HepG2 (cell line): ENCODE data around the gene KIAA0930.

Experiments used
- GLI4 ChIP-seq: sonication (generic); formaldehyde crosslinking; IDR thresholded peaks from 2 replicates; pipeline ENCODE4 v1.5.1; 2020; ENCODE audit warnings: missing genetic modification reagents, mild to moderate bottlenecking, moderate library complexity, borderline replicate concordance
- HDAC2 ChIP-seq: sonication (generic); formaldehyde crosslinking; IDR thresholded peaks from 2 replicates; pipeline ENCODE4 v1.4.0; 2020; ENCODE audit warnings: missing genetic modification reagents
- JUNB ChIP-seq: sonication (generic); formaldehyde crosslinking; IDR thresholded peaks from 2 replicates; pipeline ENCODE4 v1.8.0; 2022; ENCODE audit warnings: missing genetic modification reagents, mild to moderate bottlenecking, borderline replicate concordance
- TCF7L2 ChIP-seq: IDR thresholded peaks from 2 replicates; pipeline ENCODE4 v1.6.1; 2011; ENCODE audit warnings: mild to moderate bottlenecking, low read depth, low read length, moderate library complexity
- ZNF12 ChIP-seq: sonication (generic); formaldehyde crosslinking; IDR thresholded peaks from 2 replicates; pipeline ENCODE4 v1.5.0; 2020; ENCODE audit warnings: missing genetic modification reagents
- ZSCAN20 ChIP-seq: sonication (generic); formaldehyde crosslinking; IDR thresholded peaks from 2 replicates; pipeline ENCODE4 v1.4.0; 2020; ENCODE audit warnings: missing genetic modification reagents, mild to moderate bottlenecking, borderline replicate concordance
- ZZZ3 ChIP-seq: sonication (generic); formaldehyde crosslinking; IDR thresholded peaks from 2 replicates; pipeline ENCODE4 v1.4.0; 2020; ENCODE audit warnings: missing genetic modification reagents, mild to moderate bottlenecking, borderline replicate concordance
- TF ChIP-seq, protein P1 (sequence below): sonication (generic); formaldehyde crosslinking; IDR thresholded peaks from 2 replicates; pipeline ENCODE4 v1.8.1; 2022; ENCODE audit warnings: low read depth, mild to moderate bottlenecking, missing genetic modification reagents
- TF ChIP-seq, protein P2 (sequence below): sonication (generic); formaldehyde crosslinking; IDR thresholded peaks from 2 replicates; pipeline ENCODE4 v1.4.0; 2020; ENCODE audit warnings: missing genetic modification reagents, mild to moderate bottlenecking, borderline replicate concordance
- TF ChIP-seq, protein P3 (sequence below): sonication (generic); formaldehyde crosslinking; IDR thresholded peaks from 2 replicates; pipeline ENCODE4 v1.5.1; 2020; ENCODE audit warnings: mild to moderate bottlenecking, missing genetic modification reagents, moderate library complexity
- TF ChIP-seq, protein P4 (sequence below): sonication (generic); formaldehyde crosslinking; IDR thresholded peaks from 2 replicates; pipeline ENCODE4 v1.5.0; 2020; ENCODE audit warnings: mild to moderate bottlenecking, missing genetic modification reagents, moderate library complexity
- TF ChIP-seq, protein P5 (sequence below): sonication (generic); formaldehyde crosslinking; conservative IDR thresholded peaks from 2 replicates; pipeline ENCODE4 v1.5.0; 2020; ENCODE audit warnings: missing genetic modification reagents
- TF ChIP-seq, protein P6 (sequence below): IDR thresholded peaks from 2 replicates; pipeline ENCODE4 v1.6.1; 2016; ENCODE audit warnings: low read depth, control low read depth
- TF ChIP-seq, protein P7 (sequence below): IDR thresholded peaks from 2 replicates; pipeline ENCODE4 v1.6.1; 2012; ENCODE audit warnings: inconsistent platforms

DNA sequence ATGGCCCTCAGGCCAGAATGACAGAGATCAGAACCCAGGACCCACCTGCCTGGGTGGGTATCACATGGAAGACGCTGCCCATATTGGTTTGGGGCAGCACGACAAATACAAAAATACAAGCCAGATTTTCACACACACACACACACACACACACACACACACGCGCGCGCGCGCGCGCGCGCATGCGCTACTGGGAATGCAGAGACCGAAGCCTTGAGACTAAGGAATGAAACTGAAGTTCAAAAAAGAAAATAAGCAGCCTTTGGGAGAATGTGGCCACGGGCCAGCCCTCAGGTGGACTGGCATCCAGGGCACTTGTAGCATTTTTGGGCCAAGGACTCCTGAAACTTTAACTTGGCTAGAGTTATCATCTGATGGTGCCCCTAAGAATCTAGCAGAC is 98.3 kb downstream of the KIAA0930 start:
- TF ChIP-seq, protein P1, sequence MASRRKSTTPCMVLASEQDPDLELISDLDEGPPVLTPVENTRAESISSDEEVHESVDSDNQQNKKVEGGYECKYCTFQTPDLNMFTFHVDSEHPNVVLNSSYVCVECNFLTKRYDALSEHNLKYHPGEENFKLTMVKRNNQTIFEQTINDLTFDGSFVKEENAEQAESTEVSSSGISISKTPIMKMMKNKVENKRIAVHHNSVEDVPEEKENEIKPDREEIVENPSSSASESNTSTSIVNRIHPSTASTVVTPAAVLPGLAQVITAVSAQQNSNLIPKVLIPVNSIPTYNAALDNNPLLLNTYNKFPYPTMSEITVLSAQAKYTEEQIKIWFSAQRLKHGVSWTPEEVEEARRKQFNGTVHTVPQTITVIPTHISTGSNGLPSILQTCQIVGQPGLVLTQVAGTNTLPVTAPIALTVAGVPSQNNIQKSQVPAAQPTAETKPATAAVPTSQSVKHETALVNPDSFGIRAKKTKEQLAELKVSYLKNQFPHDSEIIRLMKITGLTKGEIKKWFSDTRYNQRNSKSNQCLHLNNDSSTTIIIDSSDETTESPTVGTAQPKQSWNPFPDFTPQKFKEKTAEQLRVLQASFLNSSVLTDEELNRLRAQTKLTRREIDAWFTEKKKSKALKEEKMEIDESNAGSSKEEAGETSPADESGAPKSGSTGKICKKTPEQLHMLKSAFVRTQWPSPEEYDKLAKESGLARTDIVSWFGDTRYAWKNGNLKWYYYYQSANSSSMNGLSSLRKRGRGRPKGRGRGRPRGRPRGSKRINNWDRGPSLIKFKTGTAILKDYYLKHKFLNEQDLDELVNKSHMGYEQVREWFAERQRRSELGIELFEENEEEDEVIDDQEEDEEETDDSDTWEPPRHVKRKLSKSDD (CRISPR knock-in tag) = no peak
- TF ChIP-seq, protein P2, sequence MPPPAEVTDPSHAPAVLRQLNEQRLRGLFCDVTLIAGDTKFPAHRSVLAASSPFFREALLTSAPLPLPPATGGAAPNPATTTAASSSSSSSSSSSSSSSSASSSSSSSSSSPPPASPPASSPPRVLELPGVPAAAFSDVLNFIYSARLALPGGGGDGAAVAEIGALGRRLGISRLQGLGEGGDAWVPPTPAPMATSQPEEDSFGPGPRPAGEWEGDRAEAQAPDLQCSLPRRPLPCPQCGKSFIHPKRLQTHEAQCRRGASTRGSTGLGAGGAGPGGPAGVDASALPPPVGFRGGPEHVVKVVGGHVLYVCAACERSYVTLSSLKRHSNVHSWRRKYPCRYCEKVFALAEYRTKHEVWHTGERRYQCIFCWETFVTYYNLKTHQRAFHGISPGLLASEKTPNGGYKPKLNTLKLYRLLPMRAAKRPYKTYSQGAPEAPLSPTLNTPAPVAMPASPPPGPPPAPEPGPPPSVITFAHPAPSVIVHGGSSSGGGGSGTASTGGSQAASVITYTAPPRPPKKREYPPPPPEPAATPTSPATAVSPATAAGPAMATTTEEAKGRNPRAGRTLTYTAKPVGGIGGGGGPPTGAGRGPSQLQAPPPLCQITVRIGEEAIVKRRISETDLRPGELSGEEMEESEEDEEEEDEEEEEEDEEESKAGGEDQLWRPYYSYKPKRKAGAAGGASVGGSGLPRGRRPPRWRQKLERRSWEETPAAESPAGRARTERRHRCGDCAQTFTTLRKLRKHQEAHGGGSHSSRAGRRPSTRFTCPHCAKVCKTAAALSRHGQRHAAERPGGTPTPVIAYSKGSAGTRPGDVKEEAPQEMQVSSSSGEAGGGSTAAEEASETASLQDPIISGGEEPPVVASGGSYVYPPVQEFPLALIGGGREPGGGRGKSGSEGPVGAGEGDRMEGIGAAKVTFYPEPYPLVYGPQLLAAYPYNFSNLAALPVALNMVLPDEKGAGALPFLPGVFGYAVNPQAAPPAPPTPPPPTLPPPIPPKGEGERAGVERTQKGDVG = no peak
- TF ChIP-seq, protein P3, sequence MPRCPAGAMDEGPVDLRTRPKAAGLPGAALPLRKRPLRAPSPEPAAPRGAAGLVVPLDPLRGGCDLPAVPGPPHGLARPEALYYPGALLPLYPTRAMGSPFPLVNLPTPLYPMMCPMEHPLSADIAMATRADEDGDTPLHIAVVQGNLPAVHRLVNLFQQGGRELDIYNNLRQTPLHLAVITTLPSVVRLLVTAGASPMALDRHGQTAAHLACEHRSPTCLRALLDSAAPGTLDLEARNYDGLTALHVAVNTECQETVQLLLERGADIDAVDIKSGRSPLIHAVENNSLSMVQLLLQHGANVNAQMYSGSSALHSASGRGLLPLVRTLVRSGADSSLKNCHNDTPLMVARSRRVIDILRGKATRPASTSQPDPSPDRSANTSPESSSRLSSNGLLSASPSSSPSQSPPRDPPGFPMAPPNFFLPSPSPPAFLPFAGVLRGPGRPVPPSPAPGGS (CRISPR knock-in tag) = no peak
- no peak for TF ChIP-seq TCF7L2
- TF ChIP-seq, protein P4, sequence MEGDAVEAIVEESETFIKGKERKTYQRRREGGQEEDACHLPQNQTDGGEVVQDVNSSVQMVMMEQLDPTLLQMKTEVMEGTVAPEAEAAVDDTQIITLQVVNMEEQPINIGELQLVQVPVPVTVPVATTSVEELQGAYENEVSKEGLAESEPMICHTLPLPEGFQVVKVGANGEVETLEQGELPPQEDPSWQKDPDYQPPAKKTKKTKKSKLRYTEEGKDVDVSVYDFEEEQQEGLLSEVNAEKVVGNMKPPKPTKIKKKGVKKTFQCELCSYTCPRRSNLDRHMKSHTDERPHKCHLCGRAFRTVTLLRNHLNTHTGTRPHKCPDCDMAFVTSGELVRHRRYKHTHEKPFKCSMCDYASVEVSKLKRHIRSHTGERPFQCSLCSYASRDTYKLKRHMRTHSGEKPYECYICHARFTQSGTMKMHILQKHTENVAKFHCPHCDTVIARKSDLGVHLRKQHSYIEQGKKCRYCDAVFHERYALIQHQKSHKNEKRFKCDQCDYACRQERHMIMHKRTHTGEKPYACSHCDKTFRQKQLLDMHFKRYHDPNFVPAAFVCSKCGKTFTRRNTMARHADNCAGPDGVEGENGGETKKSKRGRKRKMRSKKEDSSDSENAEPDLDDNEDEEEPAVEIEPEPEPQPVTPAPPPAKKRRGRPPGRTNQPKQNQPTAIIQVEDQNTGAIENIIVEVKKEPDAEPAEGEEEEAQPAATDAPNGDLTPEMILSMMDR (CRISPR knock-in tag) = no peak
- no peak for TF ChIP-seq ZNF12 (CRISPR knock-in tag)
- no peak for TF ChIP-seq GLI4
- TF ChIP-seq HDAC2 (CRISPR knock-in tag) = no peak
- no peak for TF ChIP-seq ZSCAN20 (CRISPR knock-in tag)
- TF ChIP-seq, protein P5, sequence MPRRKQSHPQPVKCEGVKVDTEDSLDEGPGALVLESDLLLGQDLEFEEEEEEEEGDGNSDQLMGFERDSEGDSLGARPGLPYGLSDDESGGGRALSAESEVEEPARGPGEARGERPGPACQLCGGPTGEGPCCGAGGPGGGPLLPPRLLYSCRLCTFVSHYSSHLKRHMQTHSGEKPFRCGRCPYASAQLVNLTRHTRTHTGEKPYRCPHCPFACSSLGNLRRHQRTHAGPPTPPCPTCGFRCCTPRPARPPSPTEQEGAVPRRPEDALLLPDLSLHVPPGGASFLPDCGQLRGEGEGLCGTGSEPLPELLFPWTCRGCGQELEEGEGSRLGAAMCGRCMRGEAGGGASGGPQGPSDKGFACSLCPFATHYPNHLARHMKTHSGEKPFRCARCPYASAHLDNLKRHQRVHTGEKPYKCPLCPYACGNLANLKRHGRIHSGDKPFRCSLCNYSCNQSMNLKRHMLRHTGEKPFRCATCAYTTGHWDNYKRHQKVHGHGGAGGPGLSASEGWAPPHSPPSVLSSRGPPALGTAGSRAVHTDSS = no peak
- TF ChIP-seq, protein P6, sequence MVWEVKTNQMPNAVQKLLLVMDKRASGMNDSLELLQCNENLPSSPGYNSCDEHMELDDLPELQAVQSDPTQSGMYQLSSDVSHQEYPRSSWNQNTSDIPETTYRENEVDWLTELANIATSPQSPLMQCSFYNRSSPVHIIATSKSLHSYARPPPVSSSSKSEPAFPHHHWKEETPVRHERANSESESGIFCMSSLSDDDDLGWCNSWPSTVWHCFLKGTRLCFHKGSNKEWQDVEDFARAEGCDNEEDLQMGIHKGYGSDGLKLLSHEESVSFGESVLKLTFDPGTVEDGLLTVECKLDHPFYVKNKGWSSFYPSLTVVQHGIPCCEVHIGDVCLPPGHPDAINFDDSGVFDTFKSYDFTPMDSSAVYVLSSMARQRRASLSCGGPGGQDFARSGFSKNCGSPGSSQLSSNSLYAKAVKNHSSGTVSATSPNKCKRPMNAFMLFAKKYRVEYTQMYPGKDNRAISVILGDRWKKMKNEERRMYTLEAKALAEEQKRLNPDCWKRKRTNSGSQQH (CRISPR knock-in tag) = no peak
- no peak for TF ChIP-seq JUNB (CRISPR knock-in tag)
- TF ChIP-seq, protein P7, sequence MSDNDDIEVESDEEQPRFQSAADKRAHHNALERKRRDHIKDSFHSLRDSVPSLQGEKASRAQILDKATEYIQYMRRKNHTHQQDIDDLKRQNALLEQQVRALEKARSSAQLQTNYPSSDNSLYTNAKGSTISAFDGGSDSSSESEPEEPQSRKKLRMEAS = no peak
- no peak for TF ChIP-seq ZZZ3
